Activated T-helper 1 cell treated with Interleukin-2 at 50 U/mL for 16 hours (primary cell): ENCODE results near the gene PDYN.

Experiments used
- DNase-seq: peaks from one replicate; pipeline ENCODE4 v3.0.0-alpha.2; 2020; ENCODE audit warnings: low read depth

Gene PDYN

GRCh38 chr20:1994627-1995026, 769 bp upstream of the PDYN start:
- no peak for DNase-seq

- no peak for DNase-seq
Measured at GRCh38 chr20:1992359-1993110, 1.3 kb downstream of the PDYN start.

- DNase-seq = no peak
Measured at GRCh38 chr20:1987826-1988225, 6.0 kb downstream of the PDYN start.

- no peak for DNase-seq
Measured at GRCh38 chr20:1983301-1983700, 10.6 kb downstream of the PDYN start.

- DNase-seq = no peak
Measured at GRCh38 chr20:1982686-1983085, 11.2 kb downstream of the PDYN start.

- DNase-seq = no peak
Measured at GRCh38 chr20:1979106-1979778, 14.6 kb downstream of the PDYN start.

GRCh38 chr20:1975291-1975690, 18.6 kb downstream of the PDYN start:
- no peak for DNase-seq

GRCh38 chr20:1973601-1974440, 20.0 kb downstream of the PDYN start:
- DNase-seq = no peak

GRCh38 chr20:1971893-1972586, 21.8 kb downstream of the PDYN start:
- no peak for DNase-seq

- no peak for DNase-seq
Measured at GRCh38 chr20:1968964-1969363, 24.9 kb downstream of the PDYN start.

GRCh38 chr20:1965520-1966351, 28.1 kb downstream of the PDYN start:
- DNase-seq = peak; percentile 43

GRCh38 chr20:1964659-1965405, 29.0 kb downstream of the PDYN start:
- no peak for DNase-seq

- DNase-seq = no peak
Measured at GRCh38 chr20:1964061-1964460, 29.8 kb downstream of the PDYN start.

- no peak for DNase-seq
Measured at GRCh38 chr20:1961374-1961773, 32.5 kb downstream of the PDYN start.

- no peak for DNase-seq
Measured at GRCh38 chr20:1959156-1959555, 34.7 kb downstream of the PDYN start.

GRCh38 chr20:1958426-1958825, 35.4 kb downstream of the PDYN start:
- DNase-seq = no peak

- DNase-seq = no peak
Measured at GRCh38 chr20:1955217-1955616, 38.6 kb downstream of the PDYN start.

- no peak for DNase-seq
Measured at GRCh38 chr20:1953621-1954020, 40.2 kb downstream of the PDYN start.

GRCh38 chr20:1952737-1953530, 40.9 kb downstream of the PDYN start:
- no peak for DNase-seq
